Stimulated activated CD4-positive, alpha-beta T cell treated with anti-CD3 and anti-CD28 coated beads, Interleukin-1b, Interleukin-23, amount 100 ng/mL, for 1 hour (primary cell): ENCODE results near the gene PAPOLB.

Experiments used
- DNase-seq, 2 donors: peaks; one replicate each; pipeline ENCODE4 v3.0.0-alpha.2; 2020; ENCODE audit warnings: low read depth in 2 of 2

Gene PAPOLB

DNA sequence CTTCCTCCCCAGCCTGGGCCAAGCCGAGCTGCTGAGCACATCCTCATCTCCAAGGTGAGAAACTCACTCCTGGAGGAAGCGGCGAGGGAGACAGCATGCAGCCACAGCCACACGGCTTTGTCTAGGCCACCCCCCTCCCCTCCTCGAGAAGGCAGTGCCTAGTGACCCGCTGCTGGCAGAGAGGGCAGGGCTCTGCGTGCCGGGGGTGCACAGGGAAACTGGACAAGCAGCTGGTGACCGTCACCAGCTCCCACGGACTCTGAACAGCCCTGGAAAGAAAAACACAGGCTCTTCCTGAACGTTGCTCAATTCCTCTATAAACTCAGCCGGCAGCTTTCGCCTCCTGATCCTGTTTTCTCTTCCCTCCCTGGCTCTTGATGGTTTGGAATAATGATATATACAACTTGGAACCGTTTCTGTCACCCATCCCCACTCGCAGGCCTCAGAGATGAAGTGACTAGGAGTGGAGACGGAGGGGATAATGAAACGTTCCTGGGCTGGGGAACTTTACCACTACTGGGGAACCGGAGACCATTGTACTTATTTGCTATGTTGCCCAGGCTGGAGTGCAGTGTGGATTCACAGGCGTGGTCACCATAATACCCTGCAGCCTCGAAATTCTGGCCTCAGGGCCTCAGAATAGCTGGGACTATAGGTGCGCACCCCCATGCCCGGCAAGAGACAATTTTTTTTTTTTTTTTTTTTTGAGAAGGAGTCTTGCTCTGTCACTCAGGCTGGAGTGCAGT is 19.3 kb downstream of the PAPOLB start:
- no peak for DNase-seq

GRCh38 chr7:4841836-4842235 is 20.0 kb downstream of the PAPOLB start:
- DNase-seq = no peak

DNA sequence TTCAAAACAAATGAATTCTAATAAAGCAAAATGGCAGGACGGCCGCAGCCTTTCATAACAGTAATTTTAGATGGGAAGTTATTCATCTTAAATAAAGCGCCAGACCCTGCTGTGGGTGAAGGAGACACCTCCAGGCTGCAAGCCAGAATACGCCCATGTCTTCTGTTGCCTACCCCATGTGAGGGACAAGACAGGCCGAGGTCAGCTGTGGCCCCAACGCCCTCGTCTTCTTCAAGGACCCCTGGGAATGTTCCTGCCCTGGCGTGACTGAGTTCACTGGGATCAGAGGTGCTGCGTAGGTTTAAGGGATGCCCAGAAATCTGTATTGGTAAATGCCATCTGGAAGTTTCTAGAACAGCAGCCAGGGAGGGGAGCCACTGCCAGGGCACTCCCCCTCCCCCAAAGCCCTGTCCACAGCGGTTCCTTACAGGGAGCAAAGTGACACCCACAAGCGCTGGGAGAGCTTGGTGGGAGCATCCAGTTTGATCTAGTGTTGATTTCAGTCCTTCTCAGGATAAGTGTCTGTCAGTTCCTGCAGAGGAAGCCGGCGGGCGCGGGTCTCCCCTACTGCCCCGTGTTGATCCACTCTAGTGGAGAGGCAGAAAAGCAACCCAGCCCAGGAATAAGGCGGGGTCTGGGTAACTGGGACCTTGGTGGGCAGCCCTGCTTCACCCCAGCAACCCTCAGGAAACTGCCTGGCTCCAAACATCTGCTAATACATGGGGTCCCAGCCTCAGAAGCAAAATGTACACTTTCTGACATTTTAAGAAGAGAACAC is 20.6 kb downstream of the PAPOLB start:
- no peak for DNase-seq

- DNase-seq = no peak
Observed at GRCh38 chr7:4840079-4840501, 21.7 kb downstream of the PAPOLB start.

DNA sequence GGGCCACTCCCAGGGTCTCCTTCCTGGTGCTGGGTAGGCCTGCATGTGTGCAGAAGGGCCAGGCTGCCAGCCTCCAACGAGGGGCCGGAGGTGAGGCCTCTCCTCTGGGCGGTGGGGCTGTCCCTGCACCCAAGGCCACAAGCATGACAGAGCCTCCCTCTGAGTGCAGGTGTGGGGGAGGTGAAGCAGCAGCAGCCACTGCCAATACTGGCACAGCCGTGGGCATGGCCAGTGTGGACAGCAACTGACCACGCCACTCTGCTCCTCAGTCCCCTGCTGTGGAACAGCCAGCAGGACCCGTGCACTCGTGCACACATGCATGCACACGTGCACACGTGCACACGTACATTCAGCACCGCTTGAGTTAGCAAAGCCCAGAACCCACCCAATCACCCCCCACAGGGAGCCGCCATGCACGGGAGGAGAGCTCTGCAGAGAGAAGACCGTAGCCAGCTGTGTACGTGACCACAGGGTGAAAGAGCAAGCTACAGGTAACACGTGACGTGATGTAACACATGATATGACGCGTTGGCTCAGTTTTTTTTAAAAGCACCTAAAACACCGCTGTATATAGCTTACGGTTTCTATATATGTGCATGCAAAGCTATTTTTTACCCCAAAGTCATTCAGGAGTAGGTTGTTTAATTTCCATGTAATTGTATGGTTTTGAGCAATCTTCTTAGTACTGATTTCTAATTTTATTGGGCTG is 23.1 kb downstream of the PAPOLB start:
- DNase-seq = no peak

DNA sequence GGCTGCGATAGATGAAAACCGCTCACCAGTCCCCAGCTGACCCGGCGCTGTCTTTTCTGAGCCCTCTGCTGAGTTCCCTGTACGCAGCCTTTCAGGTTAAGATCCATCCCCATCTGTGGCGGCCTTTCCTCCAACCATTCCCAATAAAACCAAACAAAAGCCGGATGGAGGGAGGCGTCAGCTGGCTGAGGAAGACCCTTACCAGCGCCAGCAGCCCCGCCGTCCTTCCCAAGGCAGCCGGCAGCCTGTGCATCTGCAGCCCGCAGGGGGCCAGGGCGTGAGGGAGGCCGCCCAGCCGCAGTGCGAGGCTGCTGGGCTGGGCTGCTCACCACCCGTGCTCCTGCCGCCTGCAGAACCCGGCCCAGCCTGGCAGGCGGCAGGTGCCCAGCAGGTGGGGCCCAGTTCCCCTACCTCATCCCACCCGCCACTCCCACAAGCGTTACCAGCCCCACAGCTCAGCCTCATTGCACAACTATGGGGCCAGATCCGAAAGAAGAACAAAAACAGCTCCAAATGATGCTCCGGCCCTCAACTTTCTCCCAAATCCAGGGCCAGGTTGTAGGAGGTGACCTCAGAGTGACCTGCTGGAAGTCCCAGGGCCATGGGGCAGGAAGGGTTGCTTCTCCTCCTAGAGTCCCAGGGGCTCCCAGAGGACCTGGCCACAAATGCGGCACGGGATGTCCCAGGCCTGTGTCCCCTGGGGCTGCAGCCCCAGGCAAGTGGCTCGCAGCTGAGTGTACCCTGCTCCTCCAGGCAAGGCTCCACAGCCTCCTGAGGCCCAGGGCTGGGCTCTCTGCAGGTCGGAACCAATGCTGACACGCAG is 23.8 kb downstream of the PAPOLB start:
- no peak for DNase-seq

GRCh38 chr7:4837041-4837802 is 24.6 kb downstream of the PAPOLB start:
- no peak for DNase-seq

GRCh38 chr7:4836206-4836661 is 25.6 kb downstream of the PAPOLB start:
- DNase-seq = no peak

DNA sequence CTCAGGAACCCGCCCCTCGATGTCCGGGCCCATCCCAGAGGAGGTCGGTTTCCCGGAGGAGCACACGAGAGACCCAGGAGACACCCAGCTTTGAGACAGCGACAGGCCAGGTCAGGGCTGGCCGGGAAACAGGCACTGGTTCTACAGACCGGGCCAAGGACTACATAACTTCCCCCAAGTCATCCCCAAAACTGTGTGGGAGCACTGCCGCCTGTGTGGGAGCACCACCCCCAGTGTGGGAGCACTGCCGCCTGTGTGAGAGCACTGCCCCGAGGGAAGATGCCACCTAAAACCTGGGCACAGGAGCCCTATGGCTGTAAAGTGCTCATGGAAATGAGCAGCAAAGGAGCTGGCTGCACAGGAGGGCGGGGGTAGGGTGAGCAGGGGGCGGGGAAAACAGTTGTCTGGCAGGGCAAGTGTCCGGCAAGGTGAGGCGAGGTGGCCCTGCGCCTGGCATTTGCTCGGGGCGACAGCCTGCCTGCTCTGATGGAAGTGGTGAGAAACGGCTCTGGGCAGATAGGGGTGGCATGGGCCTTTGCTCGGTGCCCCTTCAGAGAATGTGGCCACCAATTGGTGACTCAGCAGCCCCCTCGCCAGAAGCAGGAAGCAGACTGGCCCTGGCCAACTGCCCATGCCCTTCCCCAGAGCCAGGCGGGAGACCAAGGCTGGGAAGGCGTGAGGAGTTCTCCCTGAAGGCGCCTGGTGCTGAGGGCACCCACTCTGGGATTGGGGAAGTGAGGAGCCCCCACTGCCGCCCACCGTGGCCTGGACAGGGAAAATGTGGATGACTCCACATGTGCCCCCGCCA is 26.2 kb downstream of the PAPOLB start:
- DNase-seq = no peak

GRCh38 chr7:4834601-4835397 is 27.0 kb downstream of the PAPOLB start:
- DNase-seq = no peak

GRCh38 chr7:4833691-4834600 is 27.9 kb downstream of the PAPOLB start:
- DNase-seq = no peak

- DNase-seq = no peak
Observed at GRCh38 chr7:4833176-4833575, 28.7 kb downstream of the PAPOLB start.

- DNase-seq = no peak
Observed at GRCh38 chr7:4832711-4833110, 29.1 kb downstream of the PAPOLB start.

DNA sequence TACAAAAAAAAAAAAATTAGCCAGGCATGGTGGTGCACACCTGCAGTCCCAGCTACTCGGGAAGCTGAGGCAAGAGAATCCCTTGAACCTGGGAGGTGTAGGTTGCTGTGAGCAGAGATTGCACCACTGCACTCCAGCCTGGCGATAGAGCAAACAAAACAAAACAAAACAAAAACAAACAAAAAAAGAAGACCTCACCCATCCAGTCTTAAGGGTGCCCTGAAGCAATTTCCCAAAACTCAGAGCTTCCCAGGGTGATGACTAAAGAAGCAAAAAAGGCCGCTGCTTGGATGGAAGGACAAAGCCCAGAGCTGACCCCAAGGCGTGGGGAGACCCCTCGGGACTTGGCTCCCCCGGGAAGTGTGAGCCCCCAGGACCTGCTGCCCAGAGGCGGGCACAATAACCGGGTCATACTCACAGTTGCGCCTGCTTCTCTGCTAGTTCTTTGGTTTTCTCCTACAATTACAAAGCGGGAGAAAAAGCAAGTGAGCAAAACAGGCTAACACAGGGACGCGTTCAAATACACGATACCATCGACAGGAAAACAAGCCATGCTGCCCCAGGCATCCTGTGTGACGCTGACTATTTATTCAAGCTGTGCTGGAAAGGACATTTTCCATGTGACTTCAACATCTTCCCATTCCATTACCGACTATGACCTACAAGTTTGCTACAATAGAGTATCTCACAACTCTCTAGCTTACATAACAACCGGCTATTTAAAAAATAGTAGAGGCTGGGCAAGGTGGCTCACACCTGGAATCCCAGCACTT is 29.9 kb downstream of the PAPOLB start:
- no peak for DNase-seq

- peak in 1 of 2 donors; percentile 27 for DNase-seq
Observed at GRCh38 chr7:4830176-4830575, 31.7 kb downstream of the PAPOLB start.

DNA sequence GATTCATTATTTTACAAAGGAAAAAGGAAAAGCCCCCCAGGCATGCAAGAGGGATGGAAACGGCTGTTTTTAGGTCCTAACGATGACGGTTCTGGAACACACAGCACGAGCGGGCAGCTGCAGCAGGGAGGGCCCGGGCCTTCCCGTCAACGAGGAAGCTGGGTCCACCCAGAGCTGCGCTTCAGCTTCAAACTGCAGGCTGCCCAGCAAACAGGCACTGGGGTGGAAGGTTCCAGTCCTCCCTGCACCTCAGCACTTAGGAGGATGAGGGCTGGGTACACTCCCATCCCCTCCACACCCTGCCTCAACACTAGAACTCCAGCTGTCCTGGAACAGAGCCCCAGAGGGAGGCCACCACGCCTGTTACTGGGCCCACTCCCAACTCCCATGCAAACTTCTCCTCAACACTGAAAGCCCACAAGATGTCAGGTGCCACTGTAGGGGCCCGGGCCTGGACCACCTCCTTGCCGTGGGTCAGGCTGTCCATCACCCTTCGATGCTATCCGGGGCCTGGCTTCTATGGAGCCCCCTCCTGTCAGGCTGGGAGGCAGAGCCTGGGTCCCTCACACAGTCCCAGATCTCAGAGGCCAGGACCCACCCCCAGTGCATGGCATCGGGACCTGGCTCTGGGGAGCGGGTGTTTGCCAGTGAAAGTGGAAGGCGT is 33.0 kb downstream of the PAPOLB start:
- no peak for DNase-seq

GRCh38 chr7:4825081-4825480 is 36.7 kb downstream of the PAPOLB start:
- DNase-seq = no peak
